K562 (cell line): Measurements from ENCODE around the gene JUND. TPM values are rescaled to one million over a fixed set of nuclear protein-coding genes. Genes with fewer than 3 reads are reported as not detected.
A peak's percentile ranks its signal among the peaks of the same experiment; 100 is the strongest.

Source experiments
- ATAC-seq: fragments of 200-7000 bp; cut with Tn5 transposase; 3 replicates; pipeline ENCODE4 v1.9.1; 2020; ENCODE audit warnings: moderate library complexity
- BruUV-seq: library from RNA; stranded (reverse); fragments of 400-500 nt; replicated peaks from 2 replicates; lab custom pipeline; 2021; lab: Mats Ljungman, UMichigan
- CTCF ChIA-PET: fragments of 300-600 bp; formaldehyde crosslinking; extraction: SDS; loops from one replicate; lab custom pipeline; 2021; ENCODE audit warnings: low intra/inter-chr PET ratio; lab: Yijun Ruan, JAX
- POLR2A ChIA-PET: fragments of 300-600, 350-650 bp; sonication (Branson Sonifier 250); formaldehyde crosslinking; extraction: SDS; loops from one replicate; lab custom pipeline; 2021; ENCODE audit warnings: antibody characterized with exemption, inconsistent platforms; lab: Yijun Ruan, JAX
- DNase-seq, 4 experiments: peaks; one replicate each; pipeline versions ENCODE4 v3.0.0 to v3.0.0-alpha.2; 2011 to 2018; ENCODE audit warnings: low spot score in 3 of 4, mixed read lengths in 3 of 4; ENCODE audit errors: extremely low read depth in 1 of 4
- FAIRE-seq: peaks from 2 replicates; lab custom pipeline; 2011; peaks lifted over from hg19 to GRCh38; lab: Jason Lieb, UNC
- H2AFZ ChIP-seq: 2 replicates; pipeline ENCODE4 v1.6.0; 2011; ENCODE audit warnings: low read depth, low read length, control low read depth, inconsistent platforms
- H3K27ac ChIP-seq: fragments of 200-600 bp; 3 replicates; pipeline ENCODE4 v1.8.0; 2011; ENCODE audit warnings: low read depth, mild to moderate bottlenecking, control low read depth, inconsistent platforms, low read length, moderate library complexity, mixed read lengths; ENCODE audit errors: extremely low read depth
- H3K27me3 ChIP-seq, 2 experiments: fragments of 300-600 bp in 1 of 2; 2 replicates in 1 of 2; 3 replicates in 1 of 2; pipeline versions ENCODE4 v1.6.0 to v1.8.0; 2011; ENCODE audit warnings: inconsistent platforms in 2 of 2, low read length in 2 of 2, mild to moderate bottlenecking in 1 of 2, mixed read lengths in 1 of 2, moderate library complexity in 1 of 2; ENCODE audit not compliant: control insufficient read depth in 2 of 2, insufficient read depth in 2 of 2
- H3K36me3 ChIP-seq: fragments of 300-600 bp; 3 replicates; pipeline ENCODE4 v1.8.0; 2011; ENCODE audit warnings: mild to moderate bottlenecking, low read length, inconsistent platforms; ENCODE audit not compliant: control insufficient read depth, insufficient read depth
- H3K4me1 ChIP-seq, 2 experiments: fragments of 200-600 bp in 1 of 2; replicated peaks in 1 of 2; 2 replicates in 1 of 2; 3 replicates in 1 of 2; pipeline versions ENCODE4 v1.5.1 to v1.8.0; 2011; ENCODE audit warnings: inconsistent platforms in 2 of 2, low read length in 2 of 2, mild to moderate bottlenecking in 1 of 2, mixed read lengths in 1 of 2, moderate library complexity in 1 of 2; ENCODE audit not compliant: control insufficient read depth in 2 of 2, insufficient read depth in 2 of 2
- H3K4me2 ChIP-seq: 2 replicates; pipeline ENCODE4 v1.6.1; 2011; ENCODE audit warnings: low read length, control low read depth, inconsistent platforms, mixed read lengths; ENCODE audit not compliant: insufficient read depth
- H3K4me3 ChIP-seq: fragments of 200-600 bp; sonication (generic), shearing (Covaris generic); 2 replicates; pipeline ENCODE4 v1.5.1; 2016; ENCODE audit warnings: control low read depth, inconsistent platforms
- H3K79me2 ChIP-seq: fragments of 200-600 bp; 3 replicates; pipeline ENCODE4 v1.8.0; 2011; ENCODE audit warnings: low read length, inconsistent platforms; ENCODE audit not compliant: control insufficient read depth, insufficient read depth
- H3K9ac ChIP-seq, 2 experiments: 2 replicates each; pipeline versions ENCODE4 v1.6.0 to v1.6.1; 2011; ENCODE audit warnings: low read depth in 2 of 2, low read length in 2 of 2, control low read depth in 1 of 2, inconsistent platforms in 1 of 2, mild to moderate bottlenecking in 1 of 2, mixed read lengths in 1 of 2; ENCODE audit not compliant: insufficient read depth in 1 of 2
- H3K9me1 ChIP-seq: one replicate; pipeline ENCODE4 v1.6.0; 2011; ENCODE audit warnings: inconsistent platforms, mild to moderate bottlenecking, low read length, moderate library complexity; ENCODE audit not compliant: control insufficient read depth, insufficient read depth
- H3K9me3 ChIP-seq: replicated peaks from 2 replicates; pipeline ENCODE4 v1.5.1; 2011; ENCODE audit warnings: low read depth, low read length, inconsistent platforms; ENCODE audit not compliant: control insufficient read depth, insufficient read depth
- H4K20me1 ChIP-seq: replicated peaks from 2 replicates; pipeline ENCODE4 v1.6.1; 2011; ENCODE audit warnings: low read length, inconsistent platforms, mixed read lengths; ENCODE audit not compliant: control insufficient read depth, insufficient read depth
- ARNT ChIP-seq, 2 experiments: fragments of 450-650 bp; IDR thresholded peaks; 2 replicates each; pipeline ENCODE4 v1.6.1; 2016; ENCODE audit warnings: mild to moderate bottlenecking in 1 of 2
- CBFA2T3 ChIP-seq: fragments of 450-650 bp; IDR thresholded peaks from 2 replicates; pipeline ENCODE4 v1.6.1; 2017
- DLX4 ChIP-seq: fragments of 250-450 bp; sonication (Bioruptor Pico); IDR thresholded peaks from 2 replicates; pipeline ENCODE4 v1.6.1; 2021; ENCODE audit warnings: mild to moderate bottlenecking
- KAT7 ChIP-seq: sonication (generic); formaldehyde crosslinking; IDR thresholded peaks from 2 replicates; pipeline ENCODE4 v1.8.0; 2022; ENCODE audit warnings: missing genetic modification reagents, mild to moderate bottlenecking, borderline replicate concordance
- L3MBTL2 ChIP-seq: fragments of 450-650 bp; IDR thresholded peaks from 2 replicates; pipeline ENCODE4 v1.6.1; 2016; ENCODE audit warnings: mild to moderate bottlenecking, moderate library complexity
- PHF21A ChIP-seq: fragments of 450-650 bp; IDR thresholded peaks from 2 replicates; pipeline ENCODE4 v1.6.1; 2017; ENCODE audit warnings: low read depth, borderline replicate concordance
- POLR2A ChIP-seq: fragments of 450-650 bp; conservative IDR thresholded peaks from 2 replicates; pipeline ENCODE4 v1.6.1; 2016
- SMARCE1 ChIP-seq: fragments of 450-650 bp; IDR thresholded peaks from 2 replicates; pipeline ENCODE4 v1.7.1; 2016; ENCODE audit warnings: mild to moderate bottlenecking
- YBX1 ChIP-seq: fragments of 450-650 bp; IDR thresholded peaks from 2 replicates; pipeline ENCODE4 v1.7.1; 2016; ENCODE audit warnings: mild to moderate bottlenecking
- ZKSCAN8 ChIP-seq: fragments of 200-800 bp; sonication (Bioruptor generic); IDR thresholded peaks from 2 replicates; pipeline ENCODE4 v1.6.1; 2016; ENCODE audit warnings: missing genetic modification characterization, missing compliant biosample characterization
- WGBS: fragments of 100-300 bp; shearing (Covaris generic); methylation state at CpG from one replicate; pipeline ENCODE4 v1.1.6; 2016; ENCODE audit warnings: low coverage, mixed read lengths; ENCODE audit not compliant: insufficient coverage; ENCODE audit errors: missing lambda C conversion rate; 5-methylcytosine and 5-hydroxymethylcytosine counted together
- in situ Hi-C: fragments of 300-500 bp; cut with MboI; formaldehyde crosslinking; loops from 4 replicates; pipeline ENCODE4 v1.15.0; 2018; ENCODE audit warnings: inconsistent platforms, mixed read lengths
- intact Hi-C: fragments of 100-400 bp; cut with micrococcal nuclease; formaldehyde crosslinking; loops from 2 replicates; pipeline ENCODE4 v1.14.2; 2022
- polyA plus RNA-seq, 8 experiments: library from polyadenylated mRNA; depleted of rRNA in 4 of 8; stranded (reverse) in 5 of 8; unstranded in 3 of 8; fragments of >200 nt; fragmentation: Nextera tagmentation in 2 of 8; fragmentation: Illumina TruSeq in 1 of 8; extraction: Ambion mirVana in 2 of 8; extraction: Trizol in 1 of 8; gene quantifications; 2 replicates each; pipeline versions ENCODE4 v1.2.1 to v1.2.3, GENCODE V29; 2011 to 2014; ENCODE audit warnings: inconsistent platforms in 1 of 8, missing spikeins in 1 of 8
- total RNA-seq, 7 experiments: library from RNA; depleted of rRNA in 6 of 7; stranded (reverse); fragments of >200 nt in 6 of 7; fragmentation: Illumina TruSeq in 2 of 7; extraction: Trizol in 2 of 7; gene quantifications; 2 replicates each; pipeline versions ENCODE4 v1.2.1 to v1.2.3, GENCODE V29; 2011 to 2021; ENCODE audit warnings: low replicate concordance in 1 of 7
- TF ChIP-seq, protein P1 (sequence below): fragments of 450-650 bp; IDR thresholded peaks from 2 replicates; pipeline ENCODE4 v1.6.1; 2016
- TF ChIP-seq, protein P2 (sequence below), 2 experiments: IDR thresholded peaks; 2 replicates each; pipeline ENCODE4 v1.6.1; 2011; ENCODE audit warnings: borderline replicate concordance in 1 of 2, control low read depth in 1 of 2, low read depth in 1 of 2, low read length in 1 of 2, mild to moderate bottlenecking in 1 of 2, mixed read lengths in 1 of 2, moderate library complexity in 1 of 2; ENCODE audit not compliant: insufficient read depth in 1 of 2, insufficient read length in 1 of 2, poor library complexity in 1 of 2, severe bottlenecking in 1 of 2; ENCODE audit errors: extremely low read depth in 1 of 2
- TF ChIP-seq, protein P3 (sequence below): sonication (generic); IDR thresholded peaks from 2 replicates; pipeline ENCODE4 v1.6.1; 2016

Gene JUND
- total and polyA plus RNA-seq, 9 of the 15 experiments (the other 6 are each of a cell fraction or from before 2014, with no cell fraction given) = 6.4 to 286 (median 42.3) TPM

GRCh38 chr19:18321734-18322102 is 40.3 kb upstream of the JUND start:
- H3K9me1 ChIP-seq = no peaks in the 10 kb centered on the region
- H3K9ac ChIP-seq = peak overlapping the region; percentile 91 to 97; a peak in 3 of 4 replicates
- no peaks in the 10 kb centered on the region for H3K9me3 ChIP-seq
- H3K27ac ChIP-seq = peak overlapping the region; percentile 89
- peaks cover 44 to 60% of the 10 kb centered on the region in 2 experiments for H3K4me1 ChIP-seq
- H3K4me2 ChIP-seq = peak overlapping the region; percentile 91
- peak overlapping the region; percentile 69 for H3K4me3 ChIP-seq
- peaks cover 65% of the 10 kb centered on the region for H3K79me2 ChIP-seq
- BruUV-seq = no TSS peak
- ATAC-seq (peak; percentile 6; the same call in 1 of the 3 replicates), FAIRE-seq (peak; percentile 68), DNase-seq (peak in 2 of 4 experiments; percentile 17 to 76)
- ChIA-PET POLR2A (interaction anchor here (0.6 to 3.8 kb wide), 20 partner anchors 13 to 677 kb away, joined by 3 to 117 read pairs (median 4); partner anchors contain the start of genes GDF15, IQCN and JUND), CTCF (interaction anchor here (0.5 to 0.8 kb wide), 2 partner anchors 28 to 40 kb away, joined by 3 read pairs; partner anchors contain the start of gene JUND)
- in situ Hi-C loops = loop anchor here (5.0 kb wide), 1 partner anchor 44 kb away; no protein-coding TSS in a partner anchor
- TF ChIP-seq DLX4 (no peak), KAT7 (CRISPR knock-in tag) (0 out of 2 replicates have a peak, but pooled peaks have one; percentile 29), POLR2A (peak; percentile 49; the same call in 1 of the 2 replicates), SMARCE1 (peak; percentile 16; the same call in 1 of the 2 replicates), L3MBTL2 (0 out of 2 replicates have a peak, but pooled peaks have one; percentile 21), YBX1 (no peak), ARNT (IDR thresholded peaks at IDR 0.05) (0 out of 4 replicates have a peak, but pooled peaks of 1 of the 2 experiments have one; percentile 2), ZKSCAN8 (CRISPR knock-in tag) (0 out of 2 replicates have a peak, but pooled peaks have one; percentile 55), PHF21A (no peak), CBFA2T3 (peak; percentile 28; the same call in 1 of the 2 replicates)
- TF ChIP-seq, protein P1, sequence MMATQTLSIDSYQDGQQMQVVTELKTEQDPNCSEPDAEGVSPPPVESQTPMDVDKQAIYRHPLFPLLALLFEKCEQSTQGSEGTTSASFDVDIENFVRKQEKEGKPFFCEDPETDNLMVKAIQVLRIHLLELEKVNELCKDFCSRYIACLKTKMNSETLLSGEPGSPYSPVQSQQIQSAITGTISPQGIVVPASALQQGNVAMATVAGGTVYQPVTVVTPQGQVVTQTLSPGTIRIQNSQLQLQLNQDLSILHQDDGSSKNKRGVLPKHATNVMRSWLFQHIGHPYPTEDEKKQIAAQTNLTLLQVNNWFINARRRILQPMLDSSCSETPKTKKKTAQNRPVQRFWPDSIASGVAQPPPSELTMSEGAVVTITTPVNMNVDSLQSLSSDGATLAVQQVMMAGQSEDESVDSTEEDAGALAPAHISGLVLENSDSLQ = 0 out of 2 replicates have a peak, but pooled peaks have one; percentile 19
- TF ChIP-seq, protein P2, sequence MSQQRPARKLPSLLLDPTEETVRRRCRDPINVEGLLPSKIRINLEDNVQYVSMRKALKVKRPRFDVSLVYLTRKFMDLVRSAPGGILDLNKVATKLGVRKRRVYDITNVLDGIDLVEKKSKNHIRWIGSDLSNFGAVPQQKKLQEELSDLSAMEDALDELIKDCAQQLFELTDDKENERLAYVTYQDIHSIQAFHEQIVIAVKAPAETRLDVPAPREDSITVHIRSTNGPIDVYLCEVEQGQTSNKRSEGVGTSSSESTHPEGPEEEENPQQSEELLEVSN (IDR thresholded peaks at IDR 0.05; ENCODE audit: borderline replicate concordance in 1 of 2, extremely low read depth in 1 of 2, insufficient read depth in 1 of 2, insufficient read length in 1 of 2, low read depth in 1 of 2, low read length in 1 of 2, poor library complexity in 1 of 2, severe bottlenecking in 1 of 2) = peak in 1 of 2 experiments; percentile 52
- TF ChIP-seq, protein P3, sequence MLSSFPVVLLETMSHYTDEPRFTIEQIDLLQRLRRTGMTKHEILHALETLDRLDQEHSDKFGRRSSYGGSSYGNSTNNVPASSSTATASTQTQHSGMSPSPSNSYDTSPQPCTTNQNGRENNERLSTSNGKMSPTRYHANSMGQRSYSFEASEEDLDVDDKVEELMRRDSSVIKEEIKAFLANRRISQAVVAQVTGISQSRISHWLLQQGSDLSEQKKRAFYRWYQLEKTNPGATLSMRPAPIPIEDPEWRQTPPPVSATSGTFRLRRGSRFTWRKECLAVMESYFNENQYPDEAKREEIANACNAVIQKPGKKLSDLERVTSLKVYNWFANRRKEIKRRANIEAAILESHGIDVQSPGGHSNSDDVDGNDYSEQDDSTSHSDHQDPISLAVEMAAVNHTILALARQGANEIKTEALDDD = peak; percentile 56; the same call in 1 of the 2 replicates
- intact Hi-C loops = loop anchor here (10.0 kb wide), 1 partner anchor 207 kb away; no protein-coding TSS in a partner anchor
- under 1% methylated on average over 9 of the region's 9 CpGs for WGBS
- H3K36me3 ChIP-seq = peaks cover 37% of the 10 kb centered on the region
- no peaks in the 10 kb centered on the region for H3K27me3 ChIP-seq
- H4K20me1 ChIP-seq = no peaks in the 10 kb centered on the region
- no peak overlapping the region for H2AFZ ChIP-seq
